Amygdala (tissue), 56 donors: ENCODE results near the gene AMD1.
"Not testable (repeated sequence)": the region's sequence is repeated elsewhere in the genome, so short reads cannot be mapped to it uniquely, and the experiment has no call there.

Experiments
- DNase-seq, 56 donors: peaks; one replicate each; lab custom pipeline; 2025; lab: John Stamatoyannopoulos, UW

The AMD1 gene

DNA sequence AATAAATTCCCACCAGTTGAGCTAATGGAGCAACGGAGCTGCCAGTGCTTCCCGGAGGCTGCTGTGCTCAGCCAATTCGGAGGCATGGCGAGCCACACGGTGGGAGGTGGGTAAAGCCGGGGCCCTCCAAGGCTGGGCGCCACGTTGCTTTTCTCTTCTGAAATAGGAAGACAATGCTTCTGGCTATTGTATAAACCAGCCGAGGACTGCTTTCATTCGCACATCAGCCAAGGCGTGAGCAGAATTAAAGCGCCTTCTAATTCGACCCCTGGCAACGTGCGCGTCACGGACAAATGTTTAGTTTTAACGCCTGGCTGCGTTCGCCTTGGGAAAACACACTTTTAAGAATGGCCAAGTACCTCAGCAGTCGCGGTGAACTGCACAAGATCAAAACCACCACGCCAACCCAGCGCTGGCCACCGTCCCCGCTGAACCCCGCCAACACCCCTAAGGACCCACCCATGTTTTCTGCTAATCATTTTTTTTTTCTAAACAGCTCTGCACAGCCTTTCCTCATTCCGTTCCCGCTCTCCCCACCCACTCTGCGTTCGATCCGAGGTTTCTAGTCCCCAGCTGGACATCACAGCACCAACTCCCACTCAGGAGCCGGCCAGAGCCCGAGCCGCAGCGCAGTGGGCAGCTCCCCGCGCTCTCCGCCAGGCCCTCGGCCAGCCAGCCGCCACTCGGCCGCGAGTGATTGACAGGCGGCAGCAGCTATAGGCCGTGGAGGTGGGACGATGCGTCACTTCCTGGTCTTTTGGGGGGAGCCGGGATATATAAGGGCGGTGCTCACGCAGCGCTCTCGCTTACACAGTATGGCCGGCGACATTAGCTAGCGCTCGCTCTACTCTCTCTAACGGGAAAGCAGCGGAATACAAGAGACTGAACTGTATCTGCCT, at the start of gene AMD1:
Gene AMD1 (plus strand): TSS at position 805 of the 899 bp plus-strand sequence. CDS start 321 bp downstream, outside the sequence.
- DNase-seq: peak; percentile 40 to 99 (median 96)

- peak in 1 of 56 donors; percentile 10 for DNase-seq
Measured at GRCh38 chr6:110826236-110827129, 48.1 kb upstream of the AMD1 start.

GRCh38 chr6:110828396-110828795, 46.2 kb upstream of the AMD1 start:
- DNase-seq: peak in 3 of 56 donors; percentile 3 to 13 (median 7)

- DNase-seq: no peak
Measured at GRCh38 chr6:110831405-110831804, 43.2 kb upstream of the AMD1 start.

- DNase-seq: no peak
Measured at GRCh38 chr6:110833831-110834230, 40.8 kb upstream of the AMD1 start.

GRCh38 chr6:110835751-110836150, 38.8 kb upstream of the AMD1 start:
- DNase-seq: not testable (repeated sequence)

DNA sequence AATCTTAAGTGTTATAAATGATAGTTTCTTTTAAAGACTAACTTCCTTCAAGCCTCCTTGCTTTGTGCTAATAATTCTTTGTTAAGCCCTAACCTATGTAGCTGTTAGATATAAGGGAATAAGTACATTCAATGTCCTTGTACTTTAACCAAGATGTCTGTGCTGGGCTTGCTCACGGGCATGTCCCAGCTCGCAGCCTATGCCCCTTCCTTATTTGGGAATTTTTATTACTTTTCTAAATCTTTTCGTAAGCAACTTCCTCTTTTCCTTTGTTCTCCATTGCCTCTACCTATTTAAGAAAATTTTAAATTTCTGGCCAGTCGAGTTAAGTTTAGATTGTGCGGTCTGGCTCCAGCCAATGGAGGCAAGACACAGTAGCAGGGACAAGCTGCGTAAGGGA, 33.3 kb upstream of the AMD1 start:
- DNase-seq: no peak

DNA sequence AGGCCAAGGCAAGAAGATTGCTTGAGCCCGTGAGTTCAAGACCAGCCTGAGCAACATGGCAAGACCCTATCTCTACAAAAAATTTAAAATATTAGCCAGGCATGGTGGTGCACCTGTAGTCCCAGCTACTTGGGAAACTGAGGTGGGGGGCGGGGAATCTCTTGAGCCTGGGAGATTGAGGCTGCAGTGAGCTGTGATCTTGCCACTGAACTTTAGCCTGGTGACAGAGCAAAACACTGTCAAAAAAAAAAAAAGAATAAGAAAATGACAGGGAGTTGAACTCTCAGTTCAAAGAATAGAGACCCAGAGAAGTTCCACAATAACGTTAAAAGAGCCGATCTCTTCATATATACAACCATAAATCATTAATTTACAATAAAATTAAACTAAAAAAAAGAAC, 24.8 kb upstream of the AMD1 start:
- no peak for DNase-seq

DNA sequence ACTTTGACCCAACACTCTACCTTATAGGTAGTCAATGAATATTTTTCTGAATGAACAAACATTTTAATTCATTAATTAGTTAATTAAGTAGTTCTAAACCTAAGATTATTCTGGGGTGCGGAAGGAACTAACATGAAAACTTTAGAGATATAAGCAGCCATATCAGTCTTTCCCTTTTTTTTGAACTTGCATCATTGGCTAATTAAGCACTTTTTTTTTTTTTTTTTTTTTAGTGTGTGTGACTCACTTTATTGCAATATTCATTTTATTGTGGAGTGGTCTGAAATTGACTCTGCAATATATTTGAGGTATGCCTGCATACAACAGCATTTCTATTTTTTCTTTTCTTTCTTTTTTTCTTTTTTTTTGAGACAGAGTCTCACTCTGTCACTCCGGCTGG, 21.8 kb upstream of the AMD1 start:
- no peak for DNase-seq

DNA sequence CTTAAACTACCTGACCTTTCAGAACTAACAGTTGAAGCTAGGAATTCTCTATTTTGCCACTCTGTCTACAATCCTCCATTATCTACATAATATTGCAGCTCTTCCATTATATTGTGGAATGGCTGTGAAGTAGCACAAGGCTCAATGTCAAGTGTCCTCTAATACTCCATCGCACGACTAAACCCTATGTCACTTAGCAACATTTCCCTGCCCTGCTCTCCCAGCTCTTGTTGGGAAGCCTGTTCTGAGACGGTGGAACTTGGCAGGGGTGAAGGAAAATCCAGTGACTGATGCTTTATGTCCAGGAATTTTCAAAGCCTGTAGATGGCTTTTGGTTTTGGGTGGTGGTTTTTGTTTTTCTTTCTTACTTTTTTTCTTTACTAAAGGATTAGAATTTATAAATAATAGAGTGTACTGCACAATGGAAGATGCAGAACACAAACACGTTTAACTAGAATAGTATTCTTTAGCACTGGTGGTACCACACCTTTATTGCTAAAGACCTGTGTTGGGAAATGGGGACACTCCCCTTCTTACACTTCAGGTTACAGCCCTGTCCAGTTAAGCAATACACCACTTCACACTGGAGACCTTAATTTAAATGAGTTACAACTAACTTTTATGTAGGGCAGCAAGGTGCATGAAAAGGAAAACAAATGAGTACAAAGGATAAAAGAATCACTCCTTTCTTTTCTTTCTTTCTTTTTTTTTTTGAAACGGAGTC, 20.7 kb upstream of the AMD1 start:
- no peak for DNase-seq

DNA sequence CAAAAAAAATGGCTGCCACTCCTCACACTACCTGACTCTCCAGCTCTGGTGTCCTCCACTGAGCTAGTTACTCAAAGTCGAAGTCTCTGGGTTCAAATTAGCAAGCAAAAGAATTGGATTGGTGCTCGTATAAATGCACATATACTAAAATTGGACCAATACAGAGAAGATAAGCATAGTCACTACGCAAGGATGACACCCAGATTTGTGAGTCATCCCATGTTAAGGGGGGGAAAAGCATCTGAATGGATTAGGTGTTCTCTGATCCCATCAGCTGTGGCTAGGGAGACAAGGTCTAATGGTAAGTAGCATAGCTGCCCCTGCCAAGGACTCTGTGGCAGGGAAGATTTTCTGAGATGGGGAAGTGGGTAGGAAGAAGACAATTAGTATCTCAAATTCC, 18.3 kb upstream of the AMD1 start:
- no peak for DNase-seq

DNA sequence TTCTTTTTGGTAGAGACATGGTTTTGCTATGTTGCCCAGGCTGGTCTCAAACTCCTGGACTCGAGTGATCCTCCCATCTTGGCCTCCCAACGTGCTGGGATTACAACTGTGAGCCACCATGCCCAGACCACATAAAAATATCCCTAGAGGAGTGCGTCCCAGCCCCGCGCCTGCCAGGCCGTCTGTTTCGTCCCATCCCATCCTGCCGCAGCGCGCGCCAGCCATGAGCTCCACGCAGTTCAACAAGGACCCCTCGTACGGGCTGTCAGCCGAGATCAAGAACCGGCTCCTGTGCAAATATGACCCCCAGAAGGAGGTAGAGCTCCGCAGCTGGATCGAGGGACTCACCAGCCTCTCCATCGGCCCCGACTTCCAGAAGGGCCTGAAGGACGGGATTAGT, 16.6 kb upstream of the AMD1 start:
- no peak for DNase-seq

DNA sequence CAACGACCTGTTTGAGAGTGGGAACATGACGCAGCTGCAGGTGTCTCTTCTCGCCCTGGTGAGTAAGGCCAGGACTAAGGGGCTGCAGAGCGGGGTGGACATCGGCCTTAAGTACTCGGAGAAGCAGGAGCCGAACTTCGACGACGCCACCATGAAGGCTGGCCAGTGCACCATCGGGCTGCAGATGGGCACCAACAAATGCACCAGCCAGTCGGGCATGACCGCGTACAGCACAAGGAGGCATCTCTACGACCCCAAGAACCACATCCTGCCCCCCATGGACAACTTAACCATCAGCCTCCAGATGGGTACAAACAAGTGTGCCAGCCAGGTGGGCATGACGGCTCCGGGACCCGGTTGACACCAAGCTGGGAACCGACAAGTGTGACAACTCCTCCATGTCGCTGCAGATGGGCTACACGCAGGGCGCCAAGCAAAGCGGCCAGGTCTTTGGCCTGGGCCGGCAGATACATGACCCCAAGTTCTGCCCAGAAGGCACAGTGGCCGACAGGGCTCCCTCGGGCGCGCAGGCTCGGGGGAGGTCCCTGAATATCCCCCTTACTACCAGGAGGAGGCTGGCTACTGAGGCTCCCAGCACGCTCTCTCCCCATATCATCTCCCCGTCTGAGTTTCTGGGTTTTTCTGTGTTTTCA, 15.9 kb upstream of the AMD1 start:
- DNase-seq: no peak

DNA sequence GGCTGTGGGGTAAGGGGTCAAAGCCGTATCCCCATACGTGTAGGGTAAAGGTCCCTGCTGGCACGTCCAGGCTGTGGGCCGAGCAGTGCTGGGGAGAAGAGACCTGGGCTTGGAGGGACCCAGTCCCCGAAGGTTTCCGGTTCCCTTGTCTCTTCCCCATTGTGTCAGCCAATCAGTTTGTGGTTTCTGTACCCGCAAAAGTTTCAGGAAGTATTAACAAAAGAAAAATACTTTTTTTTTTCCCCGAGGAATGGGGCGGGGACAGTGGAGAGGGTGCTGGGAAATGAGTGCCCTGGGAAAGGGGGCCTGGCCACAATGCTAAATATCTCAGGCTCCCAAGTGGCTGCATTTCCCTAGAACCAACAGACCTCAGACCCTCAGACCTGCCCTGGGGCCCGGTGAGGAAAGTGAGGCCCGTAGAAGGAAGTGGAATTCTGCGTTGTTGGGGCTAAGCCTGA, 15.2 kb upstream of the AMD1 start:
- DNase-seq: peak in 3 of 56 donors; percentile 1 to 22 (median 16)

DNA sequence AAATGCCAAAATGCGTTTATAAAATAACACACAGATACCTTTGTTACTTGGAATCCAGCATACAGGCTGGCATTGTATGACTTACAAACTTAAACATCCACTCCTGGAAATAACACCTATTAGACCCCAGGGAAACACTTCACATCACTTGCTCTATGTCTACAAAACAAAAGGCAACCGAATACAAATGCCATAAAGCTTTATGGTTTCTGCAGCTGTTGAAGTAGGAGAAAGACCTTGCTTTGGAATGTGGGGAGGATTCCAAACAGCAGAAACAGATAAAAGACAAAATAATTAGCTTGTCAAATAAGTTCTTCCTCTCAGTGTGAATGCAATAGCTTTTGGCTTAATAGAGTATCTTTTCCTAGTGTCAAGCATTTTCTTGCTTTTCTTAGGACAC, 9.8 kb upstream of the AMD1 start:
- no peak for DNase-seq

DNA sequence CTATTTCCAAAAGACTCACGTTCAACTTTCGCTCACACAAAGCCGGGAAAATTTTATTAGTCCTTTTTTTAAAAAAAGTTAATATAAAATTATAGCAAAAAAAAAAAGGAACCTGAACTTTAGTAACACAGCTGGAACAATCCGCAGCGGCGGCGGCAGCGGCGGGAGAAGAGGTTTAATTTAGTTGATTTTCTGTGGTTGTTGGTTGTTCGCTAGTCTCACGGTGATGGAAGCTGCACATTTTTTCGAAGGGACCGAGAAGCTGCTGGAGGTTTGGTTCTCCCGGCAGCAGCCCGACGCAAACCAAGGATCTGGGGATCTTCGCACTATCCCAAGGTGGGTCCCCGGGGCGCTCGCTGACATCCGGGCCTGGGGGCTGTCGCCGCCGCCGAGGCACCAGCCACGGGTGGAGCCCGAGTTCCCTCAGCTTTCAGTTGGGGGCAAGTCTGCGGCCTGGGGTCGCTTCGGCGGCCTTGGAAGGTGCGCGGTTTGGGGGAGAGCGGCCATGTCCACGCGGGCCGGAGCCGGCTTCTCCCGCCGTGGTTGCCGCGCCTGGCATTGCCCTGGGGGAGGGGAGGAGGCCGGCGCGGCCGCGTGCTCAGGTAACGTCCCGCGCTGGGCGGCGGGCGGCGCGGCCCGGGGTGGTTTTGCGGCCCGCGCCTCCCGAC, 429 bp downstream of the AMD1 start:
- DNase-seq: peak in 20 of 56 donors; percentile 15 to 62 (median 42)

DNA sequence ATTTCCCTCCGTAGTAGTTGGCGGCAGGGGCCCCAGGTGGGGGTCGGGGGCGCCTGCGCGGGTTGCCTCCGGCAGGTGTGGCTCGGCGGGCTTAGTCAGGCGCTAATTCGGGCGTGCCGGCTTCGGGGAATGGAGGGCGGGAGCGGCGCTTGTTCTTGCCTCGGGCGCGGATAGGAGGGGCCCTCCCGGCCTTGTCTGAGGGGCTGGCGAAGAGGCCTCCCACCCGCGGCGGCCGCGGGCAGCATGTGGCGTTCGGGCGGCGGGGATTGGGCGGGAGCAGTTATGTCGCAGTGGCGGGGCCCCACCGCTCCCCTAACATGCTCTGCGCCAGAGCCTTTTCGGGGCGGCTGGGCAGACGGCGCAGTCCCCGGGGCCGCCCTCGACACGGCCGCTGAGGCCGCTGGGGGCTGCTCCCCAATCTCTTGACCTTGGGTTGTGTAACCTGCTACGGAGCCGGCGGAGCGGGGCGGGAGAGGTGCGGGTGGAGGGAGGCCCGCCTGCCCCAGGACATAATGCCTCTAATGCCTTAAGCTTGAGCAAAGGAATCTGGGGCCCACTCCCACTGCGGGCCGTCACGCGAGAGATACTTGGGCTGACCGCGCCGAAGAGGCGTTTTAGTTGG, 1.1 kb downstream of the AMD1 start:
- DNase-seq: peak in 30 of 56 donors; percentile 17 to 68 (median 53)

DNA sequence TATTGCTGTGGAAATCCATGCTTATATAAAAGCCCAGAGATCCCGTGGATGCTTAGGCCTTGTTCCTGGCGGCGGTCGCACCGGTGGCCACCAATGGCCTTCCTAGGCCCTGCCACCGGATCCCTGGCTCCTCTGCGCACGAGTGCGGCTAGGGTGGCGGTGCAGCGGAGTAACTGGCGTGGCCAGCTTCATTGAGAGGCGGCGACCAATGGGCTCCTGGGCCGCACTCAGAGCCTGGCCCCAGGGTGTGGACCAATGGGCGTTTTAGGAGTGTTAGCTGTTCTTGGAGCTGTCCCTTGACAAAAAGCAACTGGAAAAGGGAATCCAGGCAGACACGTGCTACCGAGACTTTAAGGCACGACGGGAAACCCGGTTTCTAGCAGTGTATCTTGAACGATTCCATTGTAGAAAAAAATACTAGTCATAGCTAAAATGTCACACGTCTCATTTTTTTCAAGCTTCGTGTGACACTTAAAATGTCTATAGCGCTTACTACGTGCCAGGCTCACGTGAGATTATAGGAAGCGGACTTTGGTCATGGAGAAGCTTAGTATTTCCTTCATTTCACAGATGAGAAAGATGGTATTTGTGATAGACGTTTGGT, 1.7 kb downstream of the AMD1 start:
- peak in 55 of 56 donors; percentile 21 to 87 (median 72) for DNase-seq
